MM.1S (cell line): ENCODE measurements around the gene RNASE11.

ENCODE experiments used
- CTCF ChIP-seq: fragments of 300-600 bp; sonication (generic); IDR thresholded peaks from 2 replicates; pipeline ENCODE4 v1.5.1; 2016; ENCODE audit warnings: antibody characterized with exemption, low read length, mixed read lengths
- EZH2 ChIP-seq: fragments of 300-600 bp; sonication (generic); optimal IDR thresholded peaks from 2 replicates; pipeline ENCODE3; 2017; ENCODE audit warnings: low read depth, mild to moderate bottlenecking, antibody characterized with exemption, low read length, mixed read lengths
- EZH2phosphoT487 ChIP-seq: fragments of 300-600 bp; sonication (generic); IDR thresholded peaks from 2 replicates; pipeline ENCODE4 v1.6.1; 2018; ENCODE audit warnings: antibody characterized with exemption, low read length

DNA sequence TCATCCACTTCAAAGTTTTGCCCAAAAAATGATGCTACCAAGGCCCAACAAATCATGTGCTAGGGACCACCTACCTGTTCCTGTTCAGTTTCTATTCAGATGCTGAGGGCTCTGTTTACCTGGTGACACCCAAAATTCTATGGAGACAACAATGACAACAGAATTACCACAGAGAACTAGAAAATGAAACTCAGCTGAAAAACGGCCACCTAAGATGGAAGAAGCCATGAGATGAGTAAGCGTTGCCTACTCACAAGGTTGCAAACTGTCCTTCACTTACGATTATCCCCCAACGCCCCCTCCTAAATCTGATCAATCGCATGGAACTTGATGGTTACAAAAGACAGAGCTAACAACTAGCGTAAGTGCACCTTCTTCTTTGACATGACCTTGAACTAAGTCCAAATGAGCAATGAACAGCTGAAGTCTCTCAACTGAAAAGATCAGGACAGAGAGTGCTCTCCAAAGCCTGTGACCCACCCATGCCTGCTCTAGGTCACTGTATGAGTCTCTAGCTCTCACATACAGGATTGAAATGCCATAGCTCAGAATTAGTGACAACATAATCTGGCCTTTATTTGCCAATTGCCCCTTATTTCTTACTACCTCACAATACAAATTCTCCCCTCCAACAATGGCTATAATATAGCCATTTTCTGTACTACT is at the start of gene RNASE11:
- no peak for TF ChIP-seq EZH2phosphoT487
- TF ChIP-seq EZH2 = no peak
- no peak for TF ChIP-seq CTCF
